HEK293T (cell line): Measurements from ENCODE around the gene LARP4B.

Source experiments
- ARNT ChIP-seq: fragments of 450-650 bp; IDR thresholded peaks from 2 replicates; pipeline ENCODE4 v1.6.1; 2017; ENCODE audit warnings: mild to moderate bottlenecking
- FOXK2 ChIP-seq: fragments of 450-650 bp; IDR thresholded peaks from 2 replicates; pipeline ENCODE4 v1.6.1; 2016; ENCODE audit warnings: mild to moderate bottlenecking
- LEF1 ChIP-seq: fragments of 450-650 bp; IDR thresholded peaks from 2 replicates; pipeline ENCODE4 v1.6.1; 2017; ENCODE audit warnings: mild to moderate bottlenecking, borderline replicate concordance
- NFRKB ChIP-seq: fragments of 450-650 bp; IDR thresholded peaks from 2 replicates; pipeline ENCODE4 v1.6.1; 2016; ENCODE audit warnings: mild to moderate bottlenecking, moderate library complexity

DNA sequence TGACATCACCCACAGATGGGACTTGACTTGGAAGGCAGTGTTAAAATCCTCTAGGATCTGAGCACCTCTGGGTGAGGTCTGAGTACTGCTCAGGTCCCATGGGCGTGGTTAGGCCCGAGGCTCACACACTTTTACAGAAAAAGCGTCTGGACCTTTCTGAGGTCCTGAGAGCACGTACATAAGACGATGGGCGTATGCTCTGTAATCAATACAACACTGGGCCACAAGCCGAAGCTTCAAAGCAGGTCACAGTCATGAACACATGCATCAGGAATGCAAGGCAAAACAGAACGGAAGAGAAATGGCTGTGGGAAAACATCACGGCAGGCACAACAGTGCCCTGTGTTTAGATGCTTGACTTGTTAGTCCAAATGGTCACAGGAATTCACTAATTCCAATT, 112.2 kb downstream of the LARP4B start:
- TF ChIP-seq FOXK2 = no peak
- no peak for TF ChIP-seq NFRKB
- no peak for TF ChIP-seq LEF1
- no peak for TF ChIP-seq ARNT
